Naive thymus-derived CD4-positive, alpha-beta T cell (primary cell): ENCODE results near the gene IZUMO2. TPM values are rescaled to one million over a fixed set of nuclear protein-coding genes. Genes with fewer than 3 reads are reported as not detected.

ENCODE experiments used
- polyA plus RNA-seq, 2 donors: library from polyadenylated mRNA; unstranded; fragments of 300-500 nt; fragmentation: Illumina TruSeq; gene quantifications; one replicate each; pipeline ENCODE4 v1.2.3, GENCODE V29; 2021
- total RNA-seq, 6 experiments: library from RNA in 5 of 6; stranded (reverse) in 5 of 6; gene quantifications; 1 replicate in 5 of 6; 2 replicates in 1 of 6; pipeline ENCODE4 v1.2.3 and lab custom pipeline; 2021 to 2026

The IZUMO2 gene
- total and polyA plus RNA-seq, 7 experiments from 2014 or later = not detected

Other genes with a start within 250 kb of the IZUMO2 start
- 10 to 100 TPM in 3 of 5 experiments, 1 to 10 TPM in 2; 5.9 to 16.1 (median 14.9) TPM for gene ATF5, start 234.1 kb downstream of the IZUMO2 start, total RNA-seq
- 1 to 10 TPM; 1.6 to 1.9 TPM for gene ATF5, start 234.1 kb downstream of the IZUMO2 start, polyA plus RNA-seq
- gene NUP62, start 233.8 kb downstream of the IZUMO2 start, total RNA-seq = 100 to 1,000 TPM in 1 of 5 experiments, 10 to 100 TPM in 4; 26.9 to 130 (median 52.4) TPM
- 10 to 100 TPM; 46.3 to 65.0 TPM for gene NUP62, start 233.8 kb downstream of the IZUMO2 start, polyA plus RNA-seq
- gene SIGLEC11, start 202.1 kb downstream of the IZUMO2 start, total RNA-seq = 1 to 10 TPM in 1 of 5 experiments, under 1 TPM in 3, not detected in 1; 0.14 to 1.3 (median 0.39) TPM
- not detected for gene SIGLEC11, start 202.1 kb downstream of the IZUMO2 start, polyA plus RNA-seq
- 100 to 1,000 TPM in 2 of 5 experiments, 10 to 100 TPM in 3; 70.6 to 121 (median 84.7) TPM for gene VRK3, start 137.9 kb downstream of the IZUMO2 start, total RNA-seq
- 10 to 100 TPM; 73.9 to 98.4 TPM for gene VRK3, start 137.9 kb downstream of the IZUMO2 start, polyA plus RNA-seq
- gene ZNF473, start 137.3 kb downstream of the IZUMO2 start, total RNA-seq = 10 to 100 TPM in 2 of 5 experiments, 1 to 10 TPM in 3; 6.3 to 13.9 (median 9.6) TPM
- gene ZNF473, start 137.3 kb downstream of the IZUMO2 start, polyA plus RNA-seq = 1 to 10 TPM; 2.8 to 7.5 TPM
- gene MYH14, start 40.3 kb upstream of the IZUMO2 start, total RNA-seq = not detected
- not detected for gene MYH14, start 40.3 kb upstream of the IZUMO2 start, polyA plus RNA-seq
- gene KCNC3, start 166.1 kb upstream of the IZUMO2 start, total RNA-seq = 10 to 100 TPM in 1 of 5 experiments, 1 to 10 TPM in 4; 1.9 to 11.1 (median 2.4) TPM
- not detected for gene KCNC3, start 166.1 kb upstream of the IZUMO2 start, polyA plus RNA-seq
- 1 to 10 TPM in 4 of 5 experiments, under 1 TPM in 1; 0.72 to 8.2 (median 4.5) TPM for gene NAPSA, start 202.4 kb upstream of the IZUMO2 start, total RNA-seq
- 1 to 10 TPM; 1.2 to 1.6 TPM for gene NAPSA, start 202.4 kb upstream of the IZUMO2 start, polyA plus RNA-seq
- gene NR1H2, start 213.2 kb upstream of the IZUMO2 start, total RNA-seq = 100 to 1,000 TPM in 4 of 5 experiments, 10 to 100 TPM in 1; 66.6 to 284 (median 114) TPM
- gene NR1H2, start 213.2 kb upstream of the IZUMO2 start, polyA plus RNA-seq = 100 to 1,000 TPM in 1 of 2 donors, 10 to 100 TPM in 1; 82.7 to 128 TPM
- 100 to 1,000 TPM in 1 of 5 experiments, 10 to 100 TPM in 4; 26.0 to 110 (median 40.8) TPM for gene POLD1, start 221.1 kb upstream of the IZUMO2 start, total RNA-seq
- 10 to 100 TPM; 30.5 to 44.3 TPM for gene POLD1, start 221.1 kb upstream of the IZUMO2 start, polyA plus RNA-seq